Right lobe of liver (tissue), 4 donors: ENCODE results near the gene CLIC1.

Experiments
- POLR2A ChIP-seq: fragments of 450-650 bp; IDR thresholded peaks from one replicate; pipeline ENCODE4 v1.6.1; 2017; ENCODE audit warnings: antibody characterized with exemption, mild to moderate bottlenecking
- TF ChIP-seq, protein P1 (sequence below), 4 donors: fragments of 200-600 bp in 3 of 4; fragments of 450-650 bp in 1 of 4; IDR thresholded peaks; one replicate each; pipeline versions ENCODE4 v1.5.1 to v1.8.0; 2016 to 2022; ENCODE audit warnings: antibody characterized with exemption in 4 of 4, mild to moderate bottlenecking in 2 of 4
- donor health status: DM: no; HTN: no; CAD: no.
- donor health status: DM: no; HTN: no; CAD: no.
- donor health status: DM: no; HTN: yes; CAD: no.

DNA sequence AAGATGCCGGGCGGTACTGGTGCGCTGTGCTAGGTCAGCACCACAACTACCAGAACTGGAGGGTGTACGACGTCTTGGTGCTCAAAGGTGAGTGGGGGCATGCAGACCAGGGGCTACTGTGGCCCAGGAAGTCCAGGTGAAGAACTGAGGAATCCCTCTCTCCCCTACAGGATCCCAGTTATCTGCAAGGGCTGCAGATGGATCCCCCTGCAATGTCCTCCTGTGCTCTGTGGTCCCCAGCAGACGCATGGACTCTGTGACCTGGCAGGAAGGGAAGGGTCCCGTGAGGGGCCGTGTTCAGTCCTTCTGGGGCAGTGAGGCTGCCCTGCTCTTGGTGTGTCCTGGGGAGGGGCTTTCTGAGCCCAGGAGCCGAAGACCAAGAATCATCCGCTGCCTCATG, 28.6 kb downstream of the CLIC1 start:
- TF ChIP-seq, protein P1, sequence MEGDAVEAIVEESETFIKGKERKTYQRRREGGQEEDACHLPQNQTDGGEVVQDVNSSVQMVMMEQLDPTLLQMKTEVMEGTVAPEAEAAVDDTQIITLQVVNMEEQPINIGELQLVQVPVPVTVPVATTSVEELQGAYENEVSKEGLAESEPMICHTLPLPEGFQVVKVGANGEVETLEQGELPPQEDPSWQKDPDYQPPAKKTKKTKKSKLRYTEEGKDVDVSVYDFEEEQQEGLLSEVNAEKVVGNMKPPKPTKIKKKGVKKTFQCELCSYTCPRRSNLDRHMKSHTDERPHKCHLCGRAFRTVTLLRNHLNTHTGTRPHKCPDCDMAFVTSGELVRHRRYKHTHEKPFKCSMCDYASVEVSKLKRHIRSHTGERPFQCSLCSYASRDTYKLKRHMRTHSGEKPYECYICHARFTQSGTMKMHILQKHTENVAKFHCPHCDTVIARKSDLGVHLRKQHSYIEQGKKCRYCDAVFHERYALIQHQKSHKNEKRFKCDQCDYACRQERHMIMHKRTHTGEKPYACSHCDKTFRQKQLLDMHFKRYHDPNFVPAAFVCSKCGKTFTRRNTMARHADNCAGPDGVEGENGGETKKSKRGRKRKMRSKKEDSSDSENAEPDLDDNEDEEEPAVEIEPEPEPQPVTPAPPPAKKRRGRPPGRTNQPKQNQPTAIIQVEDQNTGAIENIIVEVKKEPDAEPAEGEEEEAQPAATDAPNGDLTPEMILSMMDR (IDR thresholded peaks at IDR 0.05): no peak
- no peak for TF ChIP-seq POLR2A
